Fibroblast of skin of left quadriceps (primary cell): Measurements from ENCODE around the gene TCAF1.
A peak's percentile ranks its signal among the peaks of the same experiment; 100 is the strongest.
"Not testable (repeated sequence)": the region's sequence is repeated elsewhere in the genome, so short reads cannot be mapped to it uniquely, and the experiment has no call there.

Experiments
- DNase-seq, 2 experiments: peaks; one replicate each; pipeline ENCODE4 v3.0.0-alpha.2; 2013; ENCODE audit warnings: low read depth in 2 of 2

TCAF1 gene

GRCh38 chr7:143906151-143906550, 4.2 kb upstream of the TCAF1 start:
- no peak for DNase-seq

- no peak for DNase-seq
Observed at GRCh38 chr7:143905509-143905908, 3.5 kb upstream of the TCAF1 start.

- DNase-seq = no peak
Observed at GRCh38 chr7:143902332-143902899, 440 bp upstream of the TCAF1 start.

- DNase-seq = no peak
Observed at GRCh38 chr7:143901332-143901667, 676 bp downstream of the TCAF1 start.

- no peak for DNase-seq
Observed at GRCh38 chr7:143900230-143900766, 1.7 kb downstream of the TCAF1 start.

- no peak for DNase-seq
Observed at GRCh38 chr7:143898810-143899209, 3.2 kb downstream of the TCAF1 start.

- DNase-seq = no peak
Observed at GRCh38 chr7:143896667-143897066, 5.3 kb downstream of the TCAF1 start.

- no peak for DNase-seq
Observed at GRCh38 chr7:143892527-143893300, 9.3 kb downstream of the TCAF1 start.

- no peak for DNase-seq
Observed at GRCh38 chr7:143891457-143891856, 10.5 kb downstream of the TCAF1 start.

- DNase-seq = no peak
Observed at GRCh38 chr7:143890558-143890957, 11.4 kb downstream of the TCAF1 start.

- no peak for DNase-seq
Observed at GRCh38 chr7:143889068-143889467, 12.9 kb downstream of the TCAF1 start.

GRCh38 chr7:143886826-143887477, 15.0 kb downstream of the TCAF1 start:
- DNase-seq = no peak

GRCh38 chr7:143885951-143886350, 16.0 kb downstream of the TCAF1 start:
- no peak for DNase-seq

- peak; percentile 43 to 49 for DNase-seq
Observed at GRCh38 chr7:143884969-143885559, 16.9 kb downstream of the TCAF1 start.

GRCh38 chr7:143884241-143884968, 17.6 kb downstream of the TCAF1 start:
- no peak for DNase-seq

- no peak for DNase-seq
Observed at GRCh38 chr7:143882604-143883078, 19.3 kb downstream of the TCAF1 start.

GRCh38 chr7:143882020-143882603, 19.9 kb downstream of the TCAF1 start:
- no peak for DNase-seq

- DNase-seq = no peak
Observed at GRCh38 chr7:143878884-143879283, 23.1 kb downstream of the TCAF1 start.

GRCh38 chr7:143877098-143877497, 24.9 kb downstream of the TCAF1 start:
- no peak for DNase-seq

- no peak for DNase-seq
Observed at GRCh38 chr7:143876218-143876617, 25.8 kb downstream of the TCAF1 start.

GRCh38 chr7:143873242-143873641, 28.7 kb downstream of the TCAF1 start:
- DNase-seq = not testable (repeated sequence)
